Activated effector memory CD4-positive, alpha-beta T cell treated with Interleukin-2 at 50 U/mL for 16 hours (primary cell): ENCODE results near the gene ZNF609.
"Not testable (repeated sequence)": the region's sequence is repeated elsewhere in the genome, so short reads cannot be mapped to it uniquely, and the experiment has no call there.

Source experiments
- DNase-seq: peaks from one replicate; pipeline ENCODE4 v3.0.0-alpha.2; 2020

Gene ZNF609

DNA sequence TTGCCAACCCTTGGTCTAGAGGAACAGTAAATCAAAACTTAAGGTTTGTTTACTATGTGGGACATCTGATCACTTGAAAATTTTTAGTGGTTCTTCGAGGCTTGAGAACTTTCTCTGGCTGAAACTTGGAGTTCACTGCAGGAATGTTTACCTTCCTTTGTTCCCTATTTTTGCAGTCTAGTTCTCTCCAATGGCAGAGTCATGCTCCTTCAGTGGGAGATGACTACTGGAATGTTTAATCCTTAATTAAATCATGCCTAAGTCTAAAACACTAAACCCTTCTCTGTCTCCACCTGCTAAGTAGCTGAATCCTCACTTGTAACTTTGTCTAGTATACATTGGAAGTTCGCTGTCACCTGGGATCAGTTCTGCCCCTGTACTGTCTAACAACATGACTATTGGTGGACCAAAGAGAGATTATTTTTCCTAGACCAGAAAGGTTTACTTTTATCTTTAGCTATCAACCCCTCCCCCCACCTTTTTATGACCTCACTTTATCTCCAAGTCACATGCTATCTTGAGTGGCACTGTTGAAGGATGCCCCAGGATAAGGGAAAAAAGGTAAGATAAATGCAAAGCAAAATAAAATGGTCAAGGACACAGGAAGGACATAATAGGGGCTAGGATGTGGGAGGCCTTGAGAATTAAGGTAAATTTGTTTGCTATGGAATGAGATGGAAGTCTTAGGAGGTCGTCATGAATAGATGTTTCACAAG is 1.2 kb upstream of the ZNF609 start:
- no peak for DNase-seq

DNA sequence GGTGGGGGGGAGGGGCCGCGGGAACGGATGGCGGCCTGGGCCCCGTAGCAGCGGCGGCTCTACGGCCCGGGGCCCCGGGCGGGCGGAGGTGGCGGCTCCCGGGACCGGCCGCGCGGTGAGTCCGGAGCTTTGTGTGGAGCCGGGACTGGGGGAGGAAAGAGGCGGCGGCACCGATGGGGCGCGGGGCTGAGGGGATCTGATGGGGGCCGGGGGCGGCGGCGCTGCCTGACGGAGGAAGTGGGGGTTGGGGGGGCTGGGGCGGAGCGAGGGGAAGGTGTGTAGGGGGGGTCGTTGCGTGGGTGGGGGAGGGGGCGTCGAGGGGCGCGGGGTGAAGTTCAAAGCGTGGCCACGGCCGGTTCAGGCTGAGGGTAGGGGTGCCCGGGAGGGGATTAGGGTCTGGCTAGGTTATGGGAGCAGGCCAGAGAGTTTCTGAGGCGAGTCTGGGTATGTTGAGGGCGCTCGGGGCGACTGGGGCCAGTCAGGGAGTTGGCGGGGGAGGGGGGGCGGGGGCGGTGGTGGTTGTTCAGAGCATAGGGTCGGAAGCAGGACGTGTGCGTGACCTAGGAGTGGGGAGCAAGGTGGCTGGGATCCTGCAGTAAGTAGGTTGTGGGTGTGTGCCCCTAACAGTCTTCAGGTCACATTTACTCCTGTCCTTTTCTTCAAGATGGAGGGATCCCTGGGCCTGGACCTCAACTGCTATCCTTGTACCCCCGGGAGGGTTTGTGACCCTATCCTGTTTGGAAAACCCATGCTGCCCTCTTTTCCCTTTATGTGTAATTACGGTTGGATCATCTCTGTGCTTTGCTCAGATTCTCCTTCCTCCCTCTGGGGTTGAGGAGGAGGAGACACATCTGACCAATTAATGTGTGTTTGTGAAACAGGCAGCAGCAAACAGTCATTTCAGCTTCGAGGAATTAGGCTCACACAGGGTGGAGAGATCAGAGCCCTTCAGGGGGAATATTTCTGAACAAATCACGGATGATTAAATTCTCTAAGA is 644 bp downstream of the ZNF609 start:
- DNase-seq = peak; percentile 9

DNA sequence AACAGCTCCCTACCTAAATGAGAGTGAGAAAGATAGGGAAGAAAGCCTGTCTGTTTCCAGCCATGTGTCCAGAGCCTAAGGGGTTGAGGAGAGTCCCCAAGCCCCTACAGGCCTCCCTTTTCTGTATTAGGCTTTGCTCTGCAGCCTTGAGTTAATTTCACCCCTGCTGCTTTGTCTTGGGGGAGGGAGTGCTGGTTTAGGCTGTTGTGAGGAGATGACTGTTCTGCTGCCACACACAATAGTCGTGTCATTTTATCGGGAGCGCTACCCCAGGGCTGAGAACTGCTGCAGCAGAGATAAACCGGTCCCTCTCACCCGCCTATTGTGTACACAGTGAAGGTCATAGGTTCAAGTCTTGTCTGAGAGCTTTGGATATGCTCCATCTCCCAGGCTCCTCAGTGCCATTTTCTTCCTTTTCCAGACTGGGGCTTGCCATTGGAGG is 1.4 kb downstream of the ZNF609 start:
- DNase-seq = no peak

DNA sequence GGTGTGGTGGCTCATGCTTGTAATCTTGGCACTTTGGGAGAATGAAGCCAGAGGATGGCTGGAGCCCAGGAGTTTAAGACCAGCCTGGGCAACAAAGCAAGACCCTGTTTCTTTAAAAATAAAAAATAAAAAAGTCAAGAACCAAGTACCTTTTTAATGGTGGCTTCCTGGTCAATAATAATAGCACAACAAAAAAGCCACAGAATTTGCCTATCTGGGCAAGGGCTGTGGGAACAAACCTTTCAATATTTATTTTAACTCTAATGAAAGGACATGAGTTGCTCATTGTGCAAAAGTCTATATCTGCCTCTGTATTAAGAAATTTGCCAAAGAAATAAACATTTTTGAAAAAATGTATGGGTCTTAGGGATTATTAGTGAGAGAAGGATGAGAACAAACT is 2.1 kb downstream of the ZNF609 start:
- DNase-seq = no peak

DNA sequence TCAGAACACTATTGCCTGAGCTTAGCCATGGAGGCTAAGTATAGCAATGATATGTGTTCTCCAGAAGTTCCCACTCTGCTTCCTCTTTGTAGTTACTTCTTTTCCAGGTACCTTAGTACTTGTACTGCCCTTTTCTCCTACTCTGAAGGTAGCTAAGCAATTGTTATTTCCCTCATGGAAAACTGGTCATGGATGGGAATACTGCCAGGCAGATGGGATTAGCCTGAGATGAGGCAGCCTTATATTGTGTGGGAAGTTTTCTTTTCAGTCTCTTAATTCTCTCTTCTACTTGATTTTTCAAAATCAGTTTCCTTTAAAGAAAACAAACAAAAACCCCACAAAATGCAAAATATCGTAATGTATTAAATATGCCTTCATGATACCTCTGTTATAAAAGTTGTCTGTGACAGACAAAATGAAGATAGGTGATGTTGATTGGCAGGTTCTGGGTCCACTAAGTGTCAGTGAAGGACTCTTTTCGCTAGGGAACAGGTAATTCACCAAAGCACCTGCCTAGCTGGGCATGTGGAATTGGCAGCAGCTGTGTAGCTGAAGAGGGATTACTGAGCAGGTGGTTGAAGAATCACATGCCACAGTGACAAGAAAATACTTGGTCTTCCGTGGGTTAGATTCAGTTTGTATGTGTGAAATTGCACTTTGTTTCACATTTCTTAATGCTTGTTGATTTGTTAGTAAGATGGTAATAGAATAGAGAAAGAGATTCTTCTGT is 4.1 kb downstream of the ZNF609 start:
- DNase-seq = no peak

DNA sequence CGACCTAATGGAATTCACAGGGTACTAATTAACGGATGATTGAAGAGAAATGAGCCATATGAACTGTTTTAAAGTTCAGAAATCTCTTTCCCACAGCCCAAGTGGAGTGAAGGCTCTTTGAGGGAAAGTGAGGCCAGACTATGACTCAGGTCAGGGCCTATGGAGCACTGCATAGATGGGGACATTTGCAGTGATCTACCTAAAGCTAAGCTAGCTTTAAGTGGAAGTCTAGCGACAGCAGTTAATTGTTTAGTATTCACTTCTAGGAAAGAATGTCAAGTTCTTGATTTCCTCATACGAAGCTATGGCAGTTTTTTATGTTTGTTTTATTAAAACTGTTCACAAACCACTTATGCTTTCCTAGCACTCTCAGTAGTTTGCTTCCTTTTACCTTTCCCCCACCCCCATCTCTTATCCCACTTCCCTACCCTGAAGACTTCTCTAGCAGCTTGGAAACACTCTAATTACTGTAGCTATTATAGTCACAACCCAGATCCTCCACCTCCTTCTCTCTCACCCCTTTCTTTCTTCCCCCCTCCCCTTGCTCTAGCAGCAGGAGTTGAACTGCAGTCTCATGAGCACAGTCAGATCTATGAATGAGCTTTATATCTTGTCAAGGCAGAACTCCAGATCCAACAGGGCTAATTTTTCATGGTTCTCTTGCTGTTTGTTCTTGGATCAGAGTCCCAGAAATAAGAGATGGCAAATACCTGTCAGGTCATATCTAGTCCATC is 6.2 kb downstream of the ZNF609 start:
- no peak for DNase-seq

DNA sequence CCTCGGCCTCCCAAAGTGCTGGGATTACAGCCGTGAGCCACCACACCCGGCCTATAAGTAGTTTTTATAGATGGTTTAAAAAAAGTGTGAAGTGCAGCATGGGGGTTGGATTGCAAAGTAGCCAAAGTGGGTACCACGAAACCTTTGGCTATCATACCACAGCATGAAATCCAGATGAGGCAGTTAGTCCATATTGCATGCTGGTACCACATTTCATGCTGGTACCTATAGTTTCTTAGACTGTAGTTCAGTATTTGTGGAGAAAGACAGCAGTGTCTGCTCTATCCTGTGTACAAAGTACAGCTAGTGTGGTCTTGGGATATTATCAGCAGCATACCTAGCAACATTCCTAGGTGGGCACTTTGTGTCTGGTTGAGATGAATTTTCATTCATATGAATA is 11.8 kb downstream of the ZNF609 start:
- DNase-seq = no peak

DNA sequence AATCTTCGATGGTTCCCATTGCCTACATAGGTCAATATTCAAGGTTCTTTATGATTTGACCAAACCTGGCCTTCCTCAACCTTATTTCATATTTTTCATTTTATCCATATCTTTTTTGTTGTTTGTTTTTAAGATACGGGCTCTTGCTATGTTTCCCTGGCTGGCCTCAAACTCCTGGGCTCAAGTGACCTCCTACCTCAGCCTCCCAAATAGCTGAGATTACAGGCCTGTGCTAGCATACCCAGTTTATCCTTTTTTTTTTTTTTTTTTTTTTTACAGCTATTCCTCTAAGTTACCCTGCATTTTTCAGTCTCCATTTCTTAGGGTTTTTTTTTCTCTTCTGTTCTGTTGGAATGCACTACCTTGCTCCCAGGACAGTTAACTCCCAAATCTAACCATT is 14.5 kb downstream of the ZNF609 start:
- DNase-seq = no peak

DNA sequence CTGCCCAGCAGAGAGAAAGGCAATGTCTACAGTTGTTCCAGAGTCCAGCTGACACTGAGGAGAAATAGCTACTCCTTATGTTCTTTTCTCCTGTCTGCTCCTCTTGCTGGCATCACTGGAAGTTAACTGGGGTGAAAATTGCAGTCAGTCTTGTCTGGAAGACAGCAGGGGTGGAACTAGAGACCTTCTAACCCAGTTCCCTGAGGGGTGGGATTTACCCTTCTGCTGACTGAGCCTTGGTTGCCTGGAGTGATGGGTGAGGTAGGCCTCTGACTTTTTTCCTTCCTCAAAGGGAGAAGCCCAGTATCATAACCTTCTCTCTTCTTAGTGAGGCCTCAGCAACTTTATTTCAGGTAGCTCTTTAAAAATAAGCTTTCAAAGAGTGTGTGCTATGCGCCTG is 16.2 kb downstream of the ZNF609 start:
- DNase-seq = no peak

DNA sequence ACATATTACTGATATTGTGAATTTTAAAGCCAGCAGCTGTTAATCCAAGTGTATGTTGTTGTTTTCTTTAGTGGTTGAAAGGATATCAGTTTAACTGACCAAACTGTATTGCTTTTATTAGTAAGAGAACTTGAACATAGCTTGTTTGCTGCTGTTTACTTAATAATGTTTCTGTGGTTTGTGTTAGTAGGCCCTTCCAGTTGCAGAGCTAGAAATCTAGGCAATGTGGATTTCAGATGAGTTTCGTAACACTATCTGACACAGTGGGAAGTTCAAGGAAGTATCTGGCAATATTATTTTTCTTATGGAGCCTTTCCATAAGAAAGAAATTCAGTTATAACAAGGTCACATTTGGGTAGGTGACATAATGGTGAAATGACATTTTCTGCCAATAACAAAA is 18.5 kb downstream of the ZNF609 start:
- no peak for DNase-seq

DNA sequence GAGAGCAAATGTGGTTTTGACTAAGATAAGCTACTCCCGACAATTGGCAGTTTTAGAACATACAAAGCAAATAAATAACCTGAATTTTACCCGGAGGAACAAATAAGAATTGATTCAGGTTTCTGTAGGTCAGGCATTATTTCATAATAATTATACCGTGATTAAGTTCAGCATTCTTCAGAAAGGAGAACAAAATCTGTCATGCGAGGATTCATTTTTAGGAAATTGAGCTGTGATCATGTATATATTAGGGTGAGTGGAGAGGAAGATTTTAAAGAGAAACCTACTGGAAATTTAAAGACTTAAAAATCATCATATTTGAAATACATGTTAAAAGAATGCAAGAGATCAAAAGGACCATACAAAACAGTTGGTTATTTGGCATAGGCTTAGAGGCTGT is 20.5 kb downstream of the ZNF609 start:
- no peak for DNase-seq

DNA sequence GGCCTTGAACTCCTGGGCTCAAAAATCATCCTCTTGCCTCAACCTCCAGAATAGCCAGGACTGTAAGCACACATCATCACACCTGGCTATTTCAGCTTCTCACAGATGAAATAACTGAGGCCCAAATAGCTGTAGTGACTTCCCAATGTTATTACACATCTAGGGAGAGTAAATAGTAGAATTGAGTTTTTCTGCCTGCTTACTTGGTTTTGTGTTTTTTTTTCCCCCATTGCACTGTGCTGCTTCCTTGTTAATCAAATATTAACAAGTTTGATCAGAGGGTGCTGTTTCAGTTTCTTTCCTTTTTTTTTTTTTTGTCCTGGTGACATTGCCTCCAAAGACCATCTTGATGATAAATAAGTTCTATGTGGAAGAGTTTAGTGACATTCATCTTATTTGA is 23.4 kb downstream of the ZNF609 start:
- no peak for DNase-seq

DNA sequence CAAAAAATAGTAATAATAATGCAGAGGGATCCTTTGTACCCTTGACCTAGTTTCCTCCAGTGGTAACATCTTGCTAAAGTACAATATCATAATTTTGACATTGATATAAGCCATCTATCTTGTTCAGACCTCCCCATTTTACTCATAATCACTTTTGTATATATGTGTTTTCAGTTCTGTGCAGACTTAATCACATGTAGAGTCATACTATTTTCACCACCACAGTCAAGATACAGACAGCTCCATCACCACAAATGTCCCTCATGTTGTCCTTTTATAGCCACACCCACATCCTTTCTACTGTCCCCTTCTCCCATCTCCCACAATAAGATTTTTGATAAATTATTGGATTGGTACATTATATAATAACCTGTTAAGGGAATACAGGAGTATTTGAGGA is 25.4 kb downstream of the ZNF609 start:
- no peak for DNase-seq

DNA sequence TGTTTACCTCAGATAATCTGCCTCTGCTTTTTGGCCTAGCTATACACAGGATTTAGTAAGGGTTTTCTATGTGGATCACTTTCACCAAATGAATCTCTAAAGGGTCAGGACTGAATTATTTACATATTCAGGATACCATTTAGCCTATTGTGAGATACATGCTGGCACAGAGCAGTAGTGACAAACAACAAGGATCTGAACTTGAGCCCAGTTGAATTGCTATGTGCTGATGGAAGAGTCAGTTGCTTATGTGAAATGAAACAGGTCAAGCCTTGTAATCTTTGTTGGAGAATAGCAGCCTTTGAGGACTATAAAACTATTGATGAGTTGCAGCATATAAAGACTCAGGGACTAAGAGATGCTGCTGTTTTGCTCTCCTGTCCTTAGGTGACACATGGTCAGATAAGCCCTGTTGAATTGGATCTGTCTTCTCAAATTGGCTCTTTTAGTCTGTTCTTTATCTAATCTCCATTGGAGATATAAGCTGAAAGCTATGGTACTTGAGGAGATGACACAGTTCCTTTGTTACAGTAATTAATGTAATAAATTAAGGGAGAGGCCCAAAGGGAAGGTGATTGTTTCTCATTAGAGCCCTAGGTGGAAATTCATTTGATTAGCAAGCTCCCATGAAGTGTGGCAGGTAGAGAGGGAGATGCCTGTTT is 30.4 kb downstream of the ZNF609 start:
- no peak for DNase-seq

DNA sequence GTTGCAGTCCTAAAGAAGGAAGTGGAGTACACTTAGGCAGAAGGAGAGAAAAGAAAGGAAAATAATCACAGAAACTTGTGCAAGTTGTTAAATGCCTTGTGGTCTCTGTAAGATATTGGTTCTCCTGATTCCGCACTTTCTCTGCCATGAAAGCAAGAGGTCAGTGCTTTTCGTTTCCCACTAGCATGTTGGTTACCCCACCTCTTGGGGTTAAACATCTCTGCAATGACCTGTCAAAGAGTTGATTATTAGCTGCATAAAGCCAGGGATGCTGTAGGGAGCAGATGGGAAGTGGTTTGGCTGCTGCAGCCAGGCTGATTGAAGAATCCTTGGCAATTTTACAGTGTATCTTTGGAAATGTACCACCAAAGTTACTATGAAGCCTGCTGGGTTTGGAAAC is 33.3 kb downstream of the ZNF609 start:
- DNase-seq = no peak

DNA sequence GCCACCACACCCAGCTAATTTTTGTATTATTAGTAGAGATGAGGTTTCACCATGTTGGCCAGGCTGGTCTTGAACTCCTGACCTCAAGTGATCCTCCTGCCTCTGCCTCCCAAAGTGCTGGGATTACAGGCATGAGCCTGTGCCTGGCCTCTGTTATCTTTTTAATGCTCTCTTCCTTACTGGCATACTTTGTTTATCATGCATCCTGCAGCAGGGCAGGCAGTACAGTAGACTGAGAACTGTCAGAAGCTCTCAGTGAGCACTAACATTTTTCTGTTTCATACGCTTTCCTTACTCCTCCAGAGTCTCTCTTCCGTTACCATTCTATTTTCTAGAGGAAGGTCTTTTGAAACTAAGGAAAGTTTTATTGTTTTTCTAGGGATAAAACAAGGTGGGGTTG is 35.6 kb downstream of the ZNF609 start:
- DNase-seq = not testable (repeated sequence)

DNA sequence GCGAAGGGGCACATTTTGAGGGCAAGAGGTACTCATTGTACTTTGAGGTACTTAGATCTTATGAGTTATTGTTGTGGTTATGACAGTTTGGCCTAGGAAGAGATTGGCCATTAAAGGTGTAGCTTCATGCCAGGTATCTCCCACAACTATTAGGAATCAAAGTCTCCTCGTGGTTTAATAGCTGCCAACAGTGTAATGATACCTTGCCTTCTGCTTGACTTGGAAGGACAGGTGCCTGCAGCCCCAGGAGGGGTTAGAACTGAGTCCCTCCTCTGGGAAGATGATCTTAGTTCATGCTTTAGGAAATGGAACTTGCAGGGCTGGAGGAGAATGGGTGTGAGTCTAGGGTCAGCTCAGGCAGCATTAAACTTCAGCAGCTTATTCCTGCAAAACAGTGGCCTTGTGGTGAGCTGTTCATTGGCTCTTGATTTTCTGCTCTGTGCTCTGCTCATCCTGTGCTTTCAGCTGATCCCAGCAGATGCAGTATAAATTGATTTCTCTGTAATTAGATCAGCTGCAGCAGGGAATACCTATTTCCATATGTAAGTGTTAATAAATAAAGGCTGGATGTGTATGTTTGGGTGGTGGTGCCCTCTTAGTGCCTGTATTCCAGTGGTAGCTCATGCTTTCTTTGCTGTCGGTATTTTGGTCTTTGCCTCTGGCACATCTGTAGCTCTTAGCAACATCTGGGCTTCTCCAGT is 40.5 kb downstream of the ZNF609 start:
- no peak for DNase-seq

DNA sequence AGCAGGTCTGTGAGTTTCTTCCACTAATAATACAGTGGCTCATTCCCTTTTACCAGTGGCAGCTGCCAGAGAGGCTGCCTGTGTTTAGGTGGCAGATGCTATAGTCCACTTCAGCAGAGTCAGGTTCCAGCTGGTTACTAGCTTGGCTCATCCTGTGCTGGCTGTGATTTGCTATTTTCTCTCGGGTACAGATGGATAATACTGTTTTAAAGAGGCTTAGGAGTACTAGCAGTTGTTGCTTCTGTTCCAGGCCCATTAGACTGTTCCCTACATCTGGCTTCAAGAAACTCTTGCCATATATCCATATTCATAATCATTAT is 41.0 kb downstream of the ZNF609 start:
- no peak for DNase-seq

DNA sequence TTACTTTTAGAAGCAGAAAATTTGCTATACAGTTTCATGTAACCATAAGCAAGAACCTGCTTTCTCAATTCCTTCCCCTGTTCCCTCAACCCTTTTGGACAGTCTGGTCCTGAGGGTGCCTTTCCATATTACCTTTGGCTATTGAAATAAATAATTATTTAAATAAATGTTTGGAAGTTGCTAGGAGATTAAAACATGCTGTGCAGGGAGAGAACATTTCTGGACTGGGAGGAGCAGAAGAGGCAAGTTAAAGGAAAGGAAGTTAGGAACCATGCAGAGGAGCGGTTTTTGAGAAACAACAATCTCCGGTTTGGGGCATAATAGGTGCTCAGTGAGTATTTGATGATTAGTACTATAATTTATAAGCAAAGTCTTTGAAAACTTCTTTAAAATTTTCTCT is 41.8 kb downstream of the ZNF609 start:
- no peak for DNase-seq

DNA sequence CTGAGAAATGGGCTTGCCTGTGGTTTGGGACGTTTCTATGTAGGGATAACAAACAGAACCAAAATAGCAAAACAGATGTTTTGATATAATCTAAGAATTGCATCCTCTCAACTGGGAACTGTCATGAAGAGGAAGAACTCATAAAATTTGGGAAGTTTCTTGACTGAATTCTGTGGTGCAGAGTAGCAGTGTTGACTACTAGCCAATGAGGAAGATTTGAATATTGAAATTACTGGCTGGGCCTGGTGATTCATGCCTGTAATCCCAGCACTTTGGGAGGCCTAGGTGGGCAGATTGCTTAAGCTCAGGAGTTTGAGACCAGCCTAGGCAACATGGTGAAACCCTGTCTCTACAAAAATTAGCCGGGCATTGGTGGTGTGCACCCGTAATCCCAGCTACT is 42.2 kb downstream of the ZNF609 start:
- DNase-seq = no peak

DNA sequence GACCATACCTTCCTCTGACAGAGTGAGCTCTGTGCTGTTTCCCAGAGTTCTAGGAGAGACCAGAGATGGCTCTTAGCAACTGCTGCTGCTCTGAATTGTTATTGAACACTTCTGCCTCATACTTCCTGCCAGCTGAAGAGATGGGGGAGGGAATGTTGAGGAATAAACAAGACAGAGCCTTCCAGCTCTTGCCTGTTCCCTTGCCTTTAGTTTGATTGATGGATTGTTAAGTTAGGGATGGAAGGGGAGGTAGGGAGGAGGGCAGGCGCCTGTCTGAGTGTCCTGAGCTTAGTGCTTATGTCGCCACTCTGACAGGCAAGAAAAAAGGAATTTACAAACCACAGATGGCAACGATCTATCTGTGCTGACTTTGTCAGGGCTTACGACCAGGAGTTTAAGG is 42.8 kb downstream of the ZNF609 start:
- no peak for DNase-seq

DNA sequence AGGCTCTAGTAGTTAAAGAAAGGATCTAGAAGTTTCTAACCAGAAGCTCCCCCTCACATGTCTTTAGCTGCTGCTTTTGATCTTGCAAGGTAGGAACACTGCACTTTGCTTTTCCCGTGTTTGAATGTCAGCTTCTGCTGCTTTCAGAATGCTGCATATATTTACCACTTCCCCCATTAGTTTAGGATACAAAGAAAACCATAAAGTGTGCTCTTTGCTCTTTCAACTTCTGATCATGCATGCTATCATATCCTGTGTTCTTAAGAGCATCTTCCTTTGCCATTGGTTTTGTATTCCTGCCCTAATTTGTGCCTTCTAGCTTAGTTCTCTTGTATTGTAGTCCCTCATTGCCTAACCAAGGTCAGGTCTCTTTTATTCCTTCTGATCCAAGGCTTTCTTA is 43.3 kb downstream of the ZNF609 start:
- DNase-seq = no peak
